ENCODE data around the gene IMPDH2. TPM values are rescaled to one million over a fixed set of nuclear protein-coding genes. Genes with fewer than 3 reads are reported as not detected.
A peak's percentile ranks its signal among the peaks of the same experiment; 100 is the strongest.

IMPDH2 gene
- total and polyA plus RNA-seq, 2 of the 8 experiments (the other 6 are each of a cell fraction or from before 2014, with no cell fraction given): 374 to 409 TPM

DNA sequence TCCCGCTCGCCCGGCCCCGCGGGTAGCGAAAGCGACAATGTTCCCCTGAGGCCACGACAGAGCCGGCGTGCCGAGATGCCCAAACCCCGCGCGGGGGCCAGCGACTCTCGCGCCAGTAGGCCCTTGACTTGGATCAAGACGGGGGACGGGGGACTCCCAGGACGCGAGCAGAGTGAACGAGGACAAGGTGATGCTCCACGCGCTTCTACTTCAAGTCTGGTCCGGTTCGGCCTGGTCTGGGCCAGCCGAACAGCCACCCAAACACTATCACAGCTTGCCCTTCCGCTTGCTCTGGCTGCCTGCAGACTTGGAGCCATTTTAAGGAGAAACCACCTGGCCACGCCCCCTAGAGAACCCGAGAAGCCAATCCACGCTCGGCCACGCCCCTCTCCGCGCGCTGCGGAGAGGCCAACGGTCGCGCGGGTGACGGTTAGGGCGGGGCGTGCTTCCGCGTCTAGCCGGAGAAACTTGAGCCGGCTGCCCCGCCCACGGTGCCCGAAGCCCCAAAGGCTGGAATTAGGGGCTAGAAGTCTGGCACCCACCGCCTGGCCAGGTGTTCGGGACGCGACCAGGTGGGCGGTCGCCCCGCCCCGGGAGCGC is 7.9 kb downstream of the IMPDH2 start:
- H3K18ac ChIP-seq (ENCODE audit: extremely low read depth, low read length): peak overlapping the region; percentile 87
- H3K14ac ChIP-seq (ENCODE audit: insufficient read length): no peak overlapping the region
- H4K20me1 ChIP-seq (replicated peaks in 1 of 2; ENCODE audit: control insufficient read depth in 1 of 2, insufficient read depth in 2 of 2, low read length in 2 of 2): peaks cover 10 to 14% of the 10 kb centered on the region in 2 experiments
- no peak overlapping the region for H4K91ac ChIP-seq (replicated peaks; ENCODE audit: insufficient read length, low read length)
- H4K5ac ChIP-seq (ENCODE audit: insufficient read length, low read depth, low read length): peak overlapping the region; percentile 90
- H2AK5ac ChIP-seq (ENCODE audit: low read depth, low read length): no peak overlapping the region
- H3K9me3 ChIP-seq (ENCODE audit: insufficient read depth in 2 of 2, low read depth in 1 of 2, low read length in 1 of 2): no peaks in the 10 kb centered on the region
- peak overlapping the region; percentile 75 for H3K56ac ChIP-seq (replicated peaks; ENCODE audit: insufficient read length, low read depth, low read length)
- peaks cover 0 to 21% (median 13%) of the 10 kb centered on the region in 4 experiments; a peak in 6 of 7 replicates for H3K4me1 ChIP-seq (replicated peaks in 1 of 4; ENCODE audit: control insufficient read depth in 3 of 4, insufficient read depth in 4 of 4, low read length in 3 of 4)
- peak overlapping the region; percentile 96 to 98 for H3K4me2 ChIP-seq (ENCODE audit: insufficient read depth in 1 of 2, low read depth in 2 of 2, low read length in 2 of 2)
- peak overlapping the region; percentile 91 for H3K27ac ChIP-seq (ENCODE audit: low read depth, low read length)
- ChIA-PET POLR2A (ENCODE audit: partially characterized antibody) (interaction anchor here (0.7 to 38.8 kb wide), 24 partner anchors 8 to 390 kb away, joined by 3 to 1518 read pairs (median 6); partner anchors contain the start of genes DALRD3, IMPDH2, IP6K2 and KLHDC8B), CTCF (ENCODE audit: partially characterized antibody) (interaction anchor here (0.6 to 24.3 kb wide), 14 partner anchors 9 to 356 kb away, joined by 3 to 467 read pairs (median 6); partner anchors contain the start of genes P4HTM, QRICH1, USP19 and WDR6)
- DNase-seq (ENCODE audit: low read depth in 1 of 2, low spot score in 2 of 2) (peak; percentile 94 to 99), FAIRE-seq (no peak)
- H2BK15ac ChIP-seq (ENCODE audit: low read length): no peak overlapping the region
- peaks cover 0 to 16% of the 10 kb centered on the region in 2 experiments; a peak in 1 of 4 replicates for H3K79me2 ChIP-seq (ENCODE audit: control insufficient read depth in 1 of 2, insufficient read depth in 2 of 2, low read length in 2 of 2)
- H3K36me3 ChIP-seq (ENCODE audit: control insufficient read depth in 2 of 4, insufficient read depth in 4 of 4, low read length in 3 of 4): peaks cover 26 to 38% (median 28%) of the 10 kb centered on the region in 4 experiments
- H3K4ac ChIP-seq (replicated peaks; ENCODE audit: insufficient read length, low read depth, low read length): peak overlapping the region; percentile 62
- H3K79me1 ChIP-seq (ENCODE audit: low read depth, low read length): peaks cover 5% of the 10 kb centered on the region
- no peaks in the 10 kb centered on the region for H3K27me3 ChIP-seq (replicated peaks in 1 of 4; ENCODE audit: control insufficient read depth in 3 of 4, extremely low read depth in 1 of 4, insufficient read depth in 3 of 4, low read length in 3 of 4)
- H3K9ac ChIP-seq (replicated peaks in 1 of 4; ENCODE audit: extremely low read depth in 1 of 4, low read depth in 3 of 4, low read length in 3 of 4): peak overlapping the region; percentile 86 to 96 (median 95)
- H3K23ac ChIP-seq (ENCODE audit: insufficient read length): no peak overlapping the region
- 0% methylated on average over 56 of the region's 60 CpGs; no CpG with 5 or more reads in 1 of the 2 experiments for WGBS, 2 experiments (ENCODE audit: extremely low coverage in 1 of 2, insufficient coverage in 1 of 2, insufficient read length in 1 of 2, insufficient replicate concordance in 2 of 2, low coverage in 1 of 2, low lambda C conversion rate in 2 of 2, missing lambda C conversion rate in 1 of 2)
- H2BK5ac ChIP-seq (ENCODE audit: low read depth, low read length): peak overlapping the region; percentile 98
- no peak overlapping the region for H2AFZ ChIP-seq (ENCODE audit: low read length)
- peak overlapping the region; percentile 99 for H4K8ac ChIP-seq (ENCODE audit: extremely low read depth, insufficient read depth, low read length)
- 0 out of 2 replicates have a peak overlapping the region, but pooled peaks have one; percentile 75 for H2BK12ac ChIP-seq (ENCODE audit: low read depth, low read length)
- H3K23me2 ChIP-seq (ENCODE audit: low read depth, low read length): peaks cover 32% of the 10 kb centered on the region
- H3K4me3 ChIP-seq (ENCODE audit: extremely low read depth in 1 of 4, insufficient read depth in 2 of 4, low read depth in 3 of 4, low read length in 4 of 4): peak overlapping the region; percentile 84 to 97 (median 95)
- no peak overlapping the region for H2BK20ac ChIP-seq (ENCODE audit: low read length)
- no peak overlapping the region for H2BK120ac ChIP-seq (replicated peaks; ENCODE audit: low read depth, low read length)
- TF ChIP-seq ZNF274 (IDR thresholded peaks at IDR 0.05; ENCODE audit: borderline replicate concordance, extremely low read depth, low read length) (no peak), KDM4A (IDR thresholded peaks at IDR 0.05; ENCODE audit: low read depth, low read length, severe bottlenecking) (no peak), POLR2A (IDR thresholded peaks at IDR 0.05; ENCODE audit: control extremely low read depth in 1 of 2, low read depth in 2 of 2, low read length in 2 of 2) (peak in 1 of 2 experiments; percentile 95; a peak in 2 of 3 replicates), SIN3A (conservative IDR thresholded peaks at IDR 0.05 in 1 of 2, IDR thresholded peaks at IDR 0.05 in 1 of 2; ENCODE audit: low read depth in 1 of 2, low read length in 2 of 2) (peak; percentile 38 to 58; a peak in 2 of 4 replicates), CBX8 (IDR thresholded peaks at IDR 0.05; ENCODE audit: borderline replicate concordance, low read depth, low read length) (no peak), TAF1 (IDR thresholded peaks at IDR 0.05; ENCODE audit: low read depth, low read length) (peak; percentile 96), PHF8 (conservative IDR thresholded peaks at IDR 0.05; ENCODE audit: low read depth, low read length) (peak; percentile 71; the same call in 1 of the 2 replicates), SP2 (IDR thresholded peaks at IDR 0.05; ENCODE audit: low read length) (no peak)
- TF ChIP-seq, protein P1, sequence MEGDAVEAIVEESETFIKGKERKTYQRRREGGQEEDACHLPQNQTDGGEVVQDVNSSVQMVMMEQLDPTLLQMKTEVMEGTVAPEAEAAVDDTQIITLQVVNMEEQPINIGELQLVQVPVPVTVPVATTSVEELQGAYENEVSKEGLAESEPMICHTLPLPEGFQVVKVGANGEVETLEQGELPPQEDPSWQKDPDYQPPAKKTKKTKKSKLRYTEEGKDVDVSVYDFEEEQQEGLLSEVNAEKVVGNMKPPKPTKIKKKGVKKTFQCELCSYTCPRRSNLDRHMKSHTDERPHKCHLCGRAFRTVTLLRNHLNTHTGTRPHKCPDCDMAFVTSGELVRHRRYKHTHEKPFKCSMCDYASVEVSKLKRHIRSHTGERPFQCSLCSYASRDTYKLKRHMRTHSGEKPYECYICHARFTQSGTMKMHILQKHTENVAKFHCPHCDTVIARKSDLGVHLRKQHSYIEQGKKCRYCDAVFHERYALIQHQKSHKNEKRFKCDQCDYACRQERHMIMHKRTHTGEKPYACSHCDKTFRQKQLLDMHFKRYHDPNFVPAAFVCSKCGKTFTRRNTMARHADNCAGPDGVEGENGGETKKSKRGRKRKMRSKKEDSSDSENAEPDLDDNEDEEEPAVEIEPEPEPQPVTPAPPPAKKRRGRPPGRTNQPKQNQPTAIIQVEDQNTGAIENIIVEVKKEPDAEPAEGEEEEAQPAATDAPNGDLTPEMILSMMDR (IDR thresholded peaks at IDR 0.05; ENCODE audit: control extremely low read depth in 1 of 3, insufficient read depth in 1 of 3, low read depth in 1 of 3, low read length in 3 of 3): no peak

Data from H1 (cell line).